Hepatocyte (in vitro differentiated cells): ENCODE measurements around the gene WIPF3.

Experiments
- CTCF ChIP-seq: fragments of 200-600 bp; sonication (generic); IDR thresholded peaks from 2 replicates; pipeline ENCODE4 v1.5.1; 2016; ENCODE audit warnings: antibody characterized with exemption, mild to moderate bottlenecking; ENCODE audit not compliant: poor library complexity
- EZH2 ChIP-seq: fragments of 200-600 bp; sonication (generic); IDR thresholded peaks from 2 replicates; pipeline ENCODE4 v1.6.1; 2016; ENCODE audit warnings: antibody characterized with exemption, mild to moderate bottlenecking, borderline replicate concordance
- EZH2phosphoT487 ChIP-seq: fragments of 200-600 bp; sonication (generic); IDR thresholded peaks from one replicate; pipeline ENCODE4 v1.6.1; 2018; ENCODE audit warnings: antibody characterized with exemption, mild to moderate bottlenecking, low read depth, moderate library complexity; ENCODE audit not compliant: unreplicated experiment, severe bottlenecking

- TF ChIP-seq CTCF = no peak
- TF ChIP-seq EZH2 = no peak
- no peak for TF ChIP-seq EZH2phosphoT487
Observed at GRCh38 chr7:29859104-29859503, 52.8 kb downstream of the WIPF3 start.
